Measurements from ENCODE around the gene BTNL2. TPM values are rescaled to one million over a fixed set of nuclear protein-coding genes. Genes with fewer than 3 reads are reported as not detected.
"Not testable (repeated sequence)": the region's sequence is repeated elsewhere in the genome, so short reads cannot be mapped to it uniquely, and the experiment has no call there.

The BTNL2 gene
- total RNA-seq, 1 donor from 2014 or later, result not detected

GRCh38 chr6:32367644-32368043 is 39.3 kb downstream of the BTNL2 start:
- DNase-seq (ENCODE audit: low read depth), result no peak

- DNase-seq (ENCODE audit: low read depth), result not testable (repeated sequence)
These were observed 47.8 kb downstream of the BTNL2 start for GRCh38 chr6:32359225-32359624.

- not testable (repeated sequence) for DNase-seq (ENCODE audit: low read depth)
These were observed 48.4 kb downstream of the BTNL2 start for GRCh38 chr6:32358548-32358947.

GRCh38 chr6:32355018-32355417 is 52.0 kb downstream of the BTNL2 start:
- DNase-seq (ENCODE audit: low read depth), result no peak

GRCh38 chr6:32353348-32353747 is 53.6 kb downstream of the BTNL2 start:
- no peak for DNase-seq (ENCODE audit: low read depth)

Other genes with a start within 250 kb of the BTNL2 start
- gene EGFL8, start 242.6 kb downstream of the BTNL2 start, total RNA-seq, result 1.3 TPM in 1 of 2 replicates, not detected in the other
- gene AGPAT1, start 231.1 kb downstream of the BTNL2 start, total RNA-seq, result 9.9 and 30.8 TPM in 2 replicates
- 58.8 and 80.2 TPM in 2 replicates for gene RNF5, start 228.8 kb downstream of the BTNL2 start, total RNA-seq
- gene AGER, start 222.9 kb downstream of the BTNL2 start, total RNA-seq, result 0.60 TPM in 1 of 2 replicates, not detected in the other
- 32.0 and 55.9 TPM in 2 replicates for gene PBX2, start 217.0 kb downstream of the BTNL2 start, total RNA-seq
- 0.40 and 1.9 TPM in 2 replicates for gene GPSM3, start 214.5 kb downstream of the BTNL2 start, total RNA-seq
- 0.52 and 0.85 TPM in 2 replicates for gene NOTCH4, start 183.1 kb downstream of the BTNL2 start, total RNA-seq
- not detected in 2 replicates for gene TSBP1, start 35.3 kb downstream of the BTNL2 start, total RNA-seq
- gene HLA-DRA, start 32.7 kb upstream of the BTNL2 start, total RNA-seq, result 0.52 and 0.70 TPM in 2 replicates
- 0.20 and 0.87 TPM in 2 replicates for gene HLA-DRB5, start 123.1 kb upstream of the BTNL2 start, total RNA-seq
- 0.99 and 18.2 TPM in 2 replicates for gene HLA-DRB1, start 182.7 kb upstream of the BTNL2 start, total RNA-seq
- 1.9 TPM in 1 of 2 replicates, not detected in the other for gene HLA-DQA1, start 230.2 kb upstream of the BTNL2 start, total RNA-seq

Measured in renal cortical epithelial cell (primary cell).